HG03575 (cell line): ENCODE measurements around the gene TBC1D14.

Experiments used
- ATAC-seq: cut with Tn5 transposase; IDR thresholded peaks from one replicate; pipeline ENCODE4 v1.9.1; 2021; ENCODE audit not compliant: unreplicated experiment, insufficient number of reproducible peaks, low FRiP score; ENCODE audit errors: extremely low read depth

Gene TBC1D14

GRCh38 chr4:6924361-6924779, 14.7 kb downstream of the TBC1D14 start:
- no peak for ATAC-seq

- no peak for ATAC-seq
Measured at GRCh38 chr4:6925357-6925836, 15.8 kb downstream of the TBC1D14 start.

- no peak for ATAC-seq
Measured at GRCh38 chr4:6926081-6926480, 16.5 kb downstream of the TBC1D14 start.

DNA sequence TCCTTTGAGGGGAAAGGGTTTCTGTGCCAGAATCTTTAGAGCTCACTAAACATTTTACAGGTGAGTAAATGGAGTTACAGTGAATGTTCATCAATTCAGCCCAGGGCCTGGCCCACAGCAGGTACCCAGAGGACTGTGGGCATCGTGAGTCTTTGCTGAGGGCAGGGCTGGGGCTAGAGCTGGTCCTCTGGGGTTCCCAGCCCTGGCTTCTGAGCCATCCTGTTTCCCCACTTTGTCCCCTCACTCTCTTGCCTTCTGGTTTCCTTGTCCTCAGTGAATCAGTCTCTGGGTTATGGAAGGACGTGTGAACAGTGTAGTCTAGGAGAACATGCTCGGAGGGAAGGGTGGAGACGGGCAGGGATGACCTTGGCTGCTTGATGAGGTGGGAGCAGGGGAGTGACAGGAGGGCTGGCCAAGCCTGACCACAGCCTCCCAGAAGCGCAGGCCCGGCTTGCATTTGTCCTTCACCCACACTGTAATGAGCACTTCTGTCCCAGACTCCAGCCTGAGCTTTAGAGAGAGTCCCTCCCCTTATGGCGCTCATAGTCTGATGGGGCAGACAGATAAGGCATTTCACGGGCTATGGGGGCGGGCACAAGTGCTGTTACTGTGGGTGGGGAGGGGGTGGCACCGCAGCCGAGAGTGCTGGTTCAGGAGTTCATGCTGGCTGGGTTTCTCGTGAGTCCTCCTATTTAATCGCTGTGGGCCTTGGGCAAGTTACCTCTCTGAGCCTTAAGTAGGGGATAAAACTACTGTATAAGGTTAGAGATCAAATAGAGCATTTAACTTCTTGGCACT, 17.3 kb downstream of the TBC1D14 start:
- ATAC-seq = no peak

DNA sequence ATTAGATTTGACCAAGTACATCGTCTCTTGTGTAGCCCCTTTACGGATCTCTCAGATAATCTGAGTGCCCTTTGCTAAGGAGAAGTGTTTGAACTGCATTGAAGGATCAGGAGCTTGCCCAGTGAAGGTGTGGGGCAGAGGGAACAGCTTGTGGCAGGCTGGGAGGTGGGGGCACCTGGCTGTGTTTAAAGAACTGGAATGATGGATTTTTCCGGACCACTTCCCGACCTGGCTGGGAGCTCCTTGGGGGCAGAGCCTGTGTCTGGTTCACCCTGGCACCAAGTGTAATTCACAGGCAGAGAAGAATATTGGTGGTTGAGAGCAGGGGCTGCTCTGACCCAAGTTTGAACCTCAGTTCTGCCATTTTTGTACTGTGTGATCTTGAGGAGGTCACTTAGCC, 18.5 kb downstream of the TBC1D14 start:
- ATAC-seq = no peak

DNA sequence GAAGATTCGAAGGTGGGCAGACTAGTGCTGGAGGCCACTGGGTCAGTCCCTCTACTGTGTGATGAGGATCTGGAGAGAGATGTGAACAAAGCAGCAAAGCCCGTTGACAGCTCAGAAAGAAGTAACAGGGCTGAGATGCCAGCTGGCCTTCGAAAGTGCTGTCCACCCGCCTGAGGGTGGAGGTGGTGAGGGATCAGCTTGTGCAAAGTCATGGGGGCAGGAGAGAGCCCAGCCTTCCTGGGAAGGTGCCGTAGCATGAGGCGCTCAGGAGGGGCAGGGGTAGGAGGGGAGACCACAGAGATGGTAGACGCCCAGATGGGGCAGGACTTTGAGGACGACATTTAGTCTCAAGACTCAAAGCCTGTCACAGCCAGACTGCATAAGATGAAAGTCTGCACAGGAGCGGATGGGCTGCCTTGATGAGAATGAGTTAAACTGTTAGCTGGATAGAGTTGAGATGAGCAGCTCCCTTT, 19.7 kb downstream of the TBC1D14 start:
- ATAC-seq = no peak

DNA sequence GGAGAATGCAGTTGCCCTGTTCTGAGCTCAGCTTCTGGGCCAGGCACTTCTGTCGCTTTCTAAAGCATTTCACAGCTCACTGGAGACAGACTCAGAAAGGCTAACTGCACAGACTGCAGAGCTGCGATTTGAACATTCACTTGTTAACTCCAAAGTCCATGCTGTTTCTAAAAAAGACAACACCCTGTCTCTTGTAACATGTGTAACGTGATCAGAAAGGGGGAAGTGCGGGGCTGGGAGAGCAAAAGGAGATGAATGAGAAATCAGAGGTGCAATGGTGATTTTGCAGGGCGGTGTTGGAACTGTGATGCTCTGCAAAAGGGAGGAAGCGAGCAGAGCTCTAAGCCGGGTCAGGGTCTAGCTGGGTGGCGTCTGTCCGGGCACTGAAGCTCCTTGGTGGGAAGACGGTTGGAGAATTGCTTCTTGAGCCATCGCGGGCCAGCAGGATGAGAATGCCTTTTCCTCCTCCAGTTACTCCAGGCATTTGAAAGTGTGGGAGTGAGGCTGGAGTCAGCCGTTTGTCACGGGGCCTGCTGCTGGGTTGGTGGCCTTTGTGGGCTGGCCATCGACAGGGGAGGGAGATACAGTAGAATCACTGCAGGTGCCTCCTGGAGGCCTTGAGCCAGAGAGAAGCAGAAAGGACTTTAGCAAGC, 20.3 kb downstream of the TBC1D14 start:
- ATAC-seq = no peak

- no peak for ATAC-seq
Measured at GRCh38 chr4:6932475-6932874, 22.8 kb downstream of the TBC1D14 start.

DNA sequence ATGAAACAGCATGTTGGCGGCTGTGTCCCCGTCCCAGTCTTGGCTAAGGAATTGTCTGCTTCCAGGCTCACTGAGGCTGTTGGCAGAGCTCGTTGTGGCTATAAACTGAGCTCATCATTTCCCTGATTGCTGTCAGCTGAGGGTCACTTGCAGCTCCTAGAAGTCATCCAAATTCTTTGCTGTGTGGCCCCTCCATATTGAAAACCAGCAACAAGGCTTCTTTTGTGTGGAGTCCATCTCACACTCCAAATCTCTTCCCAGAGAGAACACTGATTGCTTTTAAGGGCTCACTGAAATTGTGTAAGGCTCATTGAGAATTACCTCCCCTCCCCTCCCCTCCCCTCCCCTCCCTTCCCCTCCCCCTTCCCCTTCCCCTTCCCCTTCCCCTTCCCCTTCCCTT, 23.3 kb downstream of the TBC1D14 start:
- no peak for ATAC-seq

DNA sequence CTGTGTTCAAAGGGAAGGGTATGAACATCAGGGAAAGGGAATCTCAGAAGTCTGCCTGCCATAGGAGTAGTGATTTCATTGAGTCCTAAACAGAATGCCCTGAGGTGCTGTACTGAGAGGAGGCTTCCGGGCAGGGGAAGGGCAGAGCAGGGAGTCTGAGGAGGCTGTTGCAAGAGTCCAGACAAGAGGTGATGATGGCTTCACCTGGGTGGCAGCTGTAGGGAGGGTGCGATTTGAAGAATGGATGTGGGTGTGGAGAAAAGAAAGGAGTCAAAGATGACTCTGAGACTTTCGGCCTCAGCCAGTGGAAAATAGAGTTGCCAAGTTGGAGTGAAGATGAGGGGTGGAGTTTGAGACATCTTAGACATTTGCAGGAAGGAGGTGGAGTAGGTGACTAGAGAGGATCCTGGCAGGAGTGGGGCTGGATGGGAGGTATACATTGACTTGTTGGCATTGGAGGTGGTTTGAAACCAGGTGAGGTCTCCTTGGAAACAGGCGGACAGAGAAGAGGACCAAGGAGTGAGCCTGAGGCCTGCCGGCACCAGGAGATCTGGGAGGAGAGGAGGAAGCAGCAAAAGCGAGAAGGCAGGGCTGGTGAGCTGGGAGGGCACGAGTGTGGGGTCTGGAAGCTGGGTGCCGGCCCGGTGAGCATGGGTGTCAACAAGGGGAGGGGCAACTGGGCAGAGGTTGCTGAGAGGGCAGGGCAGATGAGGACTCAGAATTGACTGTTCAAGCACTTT, 24.2 kb downstream of the TBC1D14 start:
- ATAC-seq = no peak

DNA sequence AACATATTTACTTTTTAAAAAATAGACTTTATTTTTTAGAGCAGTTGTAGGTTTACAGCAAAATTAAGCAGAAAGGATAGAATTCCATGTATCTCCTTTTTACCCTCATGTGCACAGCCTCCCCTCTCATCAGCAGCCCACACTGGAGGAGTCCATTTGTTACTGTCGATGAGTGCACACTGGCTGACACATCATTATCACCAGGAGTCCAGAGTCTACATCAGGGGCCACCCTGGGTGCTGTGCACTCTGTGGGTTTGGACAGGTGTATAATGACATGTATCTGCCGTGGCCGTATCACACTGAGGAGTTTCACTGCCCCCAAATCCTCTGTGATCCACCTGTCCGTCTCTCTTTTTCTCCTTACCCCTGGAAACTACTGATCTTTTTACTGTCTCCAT, 26.3 kb downstream of the TBC1D14 start:
- no peak for ATAC-seq

- no peak for ATAC-seq
Measured at GRCh38 chr4:6937201-6937600, 27.6 kb downstream of the TBC1D14 start.

DNA sequence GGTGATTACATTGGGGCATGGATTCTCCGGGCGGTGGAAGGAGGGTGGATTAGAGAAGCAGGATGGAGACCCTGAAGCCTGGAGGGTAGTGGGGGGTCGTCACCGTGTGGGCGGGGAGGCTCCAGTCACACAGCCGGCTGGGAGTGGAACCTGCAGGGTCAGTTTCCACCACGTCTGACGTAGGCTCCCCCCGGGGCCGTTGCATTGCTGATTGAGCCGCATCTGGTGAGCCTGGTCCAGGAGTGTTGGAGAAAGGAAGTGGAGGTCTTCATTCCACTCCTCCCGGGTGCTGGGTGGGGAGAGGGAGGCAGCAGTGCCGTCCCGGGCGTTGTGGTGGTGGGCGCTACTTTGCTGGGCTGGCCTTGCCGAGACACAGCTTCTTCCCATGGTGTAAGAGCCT, 28.1 kb downstream of the TBC1D14 start:
- ATAC-seq = no peak

DNA sequence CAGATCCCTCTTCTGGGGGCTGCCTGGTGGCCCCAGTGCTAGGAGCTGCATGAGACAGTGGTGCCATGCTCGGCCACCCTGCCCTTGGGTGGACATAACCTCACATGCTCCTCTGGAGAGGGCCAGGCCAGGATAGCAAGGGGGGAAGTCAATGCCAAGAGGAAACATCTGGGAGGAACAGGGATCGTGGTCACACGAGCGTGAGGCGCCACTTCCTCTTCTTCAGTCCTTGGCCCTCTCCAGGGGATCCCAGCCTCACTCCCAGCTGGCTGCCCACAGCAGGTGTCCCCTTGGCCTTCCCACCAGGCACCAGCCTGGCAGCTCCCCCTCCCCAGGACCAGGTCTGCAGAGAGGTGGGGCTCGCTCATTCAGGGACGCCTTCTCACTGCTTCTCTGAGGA, 28.6 kb downstream of the TBC1D14 start:
- ATAC-seq = no peak

GRCh38 chr4:6938647-6939271, 29.1 kb downstream of the TBC1D14 start:
- no peak for ATAC-seq

DNA sequence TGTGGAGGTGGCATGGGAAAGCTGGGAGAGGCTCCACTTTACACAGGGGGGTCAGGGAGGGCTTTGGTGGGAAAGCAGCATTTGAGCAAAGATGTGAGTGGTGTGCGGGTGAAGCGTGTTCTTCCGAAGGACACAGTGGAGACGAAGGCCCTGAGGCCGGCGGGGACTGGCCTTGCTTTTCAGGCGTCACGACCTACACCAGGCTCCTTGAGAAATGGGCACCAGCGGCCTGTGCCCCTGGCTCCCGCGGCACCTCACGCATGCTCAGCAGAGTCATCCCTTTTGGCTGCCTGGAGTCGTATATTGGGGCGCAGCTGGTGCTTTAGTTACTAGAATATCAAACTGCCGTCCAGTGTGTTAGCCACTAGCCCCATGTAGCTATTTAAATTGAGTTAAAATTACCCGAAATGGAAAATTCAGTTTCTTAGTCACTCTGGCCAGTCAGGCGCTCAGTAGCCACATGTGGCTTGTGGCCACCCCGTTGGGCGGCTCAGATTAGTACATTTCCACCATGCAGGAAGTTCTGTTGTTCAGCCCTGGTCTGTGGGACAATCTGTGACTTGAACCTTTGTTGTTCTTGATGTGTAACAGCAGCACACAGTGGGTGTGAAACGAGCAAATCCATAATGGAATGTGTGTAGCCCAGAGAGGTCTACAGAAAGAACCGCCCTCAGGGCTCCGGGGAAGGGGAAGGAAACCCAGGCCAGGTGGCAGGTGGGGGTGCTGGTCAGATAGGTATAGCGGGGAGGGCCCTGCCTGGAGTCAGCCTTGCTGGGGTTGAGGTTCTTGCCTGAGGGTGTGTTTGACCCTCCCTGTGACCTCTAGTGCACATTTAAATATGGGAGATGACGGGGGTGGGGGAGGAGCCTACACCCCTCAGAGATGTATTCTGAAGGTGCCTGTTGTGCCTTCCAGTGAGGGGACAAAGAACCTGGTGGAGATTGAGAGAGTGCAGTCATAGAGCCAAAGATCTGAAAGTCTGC, 30.4 kb downstream of the TBC1D14 start:
- no peak for ATAC-seq

DNA sequence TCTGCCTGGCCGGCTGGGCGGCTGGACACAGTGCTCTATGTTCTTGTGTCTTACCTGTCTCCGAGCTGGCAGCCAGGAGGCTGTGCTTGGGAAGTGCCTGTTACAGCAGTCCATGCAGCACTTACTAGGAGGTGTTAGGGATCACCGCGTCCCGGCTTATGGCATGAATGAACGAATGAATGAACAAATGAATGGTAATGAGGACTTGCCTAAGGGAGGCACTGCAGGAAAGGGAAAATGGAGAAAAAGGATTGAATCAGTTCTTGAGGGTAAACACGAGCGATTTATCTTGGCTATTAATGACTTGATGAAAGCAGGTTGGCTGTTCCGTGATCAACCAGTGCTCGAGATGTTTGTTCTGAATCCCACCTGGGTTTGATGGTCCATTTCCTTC, 31.1 kb downstream of the TBC1D14 start:
- ATAC-seq = no peak

DNA sequence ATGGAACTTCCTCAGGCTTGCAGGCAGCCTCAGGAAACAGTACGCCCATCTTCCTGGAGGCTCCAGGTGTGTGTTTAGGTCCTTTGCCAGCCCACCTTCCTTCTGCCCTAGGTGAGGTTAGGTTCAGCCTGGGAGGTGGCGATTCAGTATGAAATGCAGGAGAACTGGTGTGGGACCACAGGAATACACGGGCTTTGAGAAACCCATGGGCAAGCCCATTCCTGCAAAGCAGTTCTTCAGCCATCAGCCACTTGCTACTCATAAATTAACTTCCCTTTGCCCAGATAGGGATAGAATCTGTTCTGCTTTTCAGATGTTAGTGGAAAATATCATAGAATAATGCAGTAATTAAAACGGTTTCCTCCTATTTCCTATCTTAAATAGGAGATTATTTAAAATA, 32.2 kb downstream of the TBC1D14 start:
- peak; percentile 5 for ATAC-seq
